GM21723 (cell line): ENCODE data around the gene PLEKHJ1.
A peak's percentile ranks its signal among the peaks of the same experiment; 100 is the strongest.

Source experiments
- ATAC-seq: cut with Tn5 transposase; IDR thresholded peaks from one replicate; pipeline ENCODE4 v1.9.1; 2021; ENCODE audit warnings: mild to moderate bottlenecking, moderate library complexity; ENCODE audit not compliant: unreplicated experiment

PLEKHJ1 gene

GRCh38 chr19:2237051-2237868 is 1.1 kb upstream of the PLEKHJ1 start:
- ATAC-seq: no peak

GRCh38 chr19:2236064-2236313 is 140 bp downstream of the PLEKHJ1 start:
- ATAC-seq: no peak

- ATAC-seq: peak; percentile 16
Measured at GRCh38 chr19:2235381-2236063, 607 bp downstream of the PLEKHJ1 start.

- no peak for ATAC-seq
Measured at GRCh38 chr19:2234996-2235380, 1.1 kb downstream of the PLEKHJ1 start.

- ATAC-seq: no peak
Measured at GRCh38 chr19:2233601-2234280, 2.4 kb downstream of the PLEKHJ1 start.

GRCh38 chr19:2232286-2233151 is 3.6 kb downstream of the PLEKHJ1 start:
- no peak for ATAC-seq

- no peak for ATAC-seq
Measured at GRCh38 chr19:2231621-2232221, 4.4 kb downstream of the PLEKHJ1 start.

- no peak for ATAC-seq
Measured at GRCh38 chr19:2230807-2231533, 5.2 kb downstream of the PLEKHJ1 start.

GRCh38 chr19:2230033-2230531 is 6.0 kb downstream of the PLEKHJ1 start:
- no peak for ATAC-seq

GRCh38 chr19:2229103-2230032 is 6.8 kb downstream of the PLEKHJ1 start:
- ATAC-seq: no peak

GRCh38 chr19:2228157-2229030 is 7.7 kb downstream of the PLEKHJ1 start:
- ATAC-seq: no peak

GRCh38 chr19:2227415-2228156 is 8.5 kb downstream of the PLEKHJ1 start:
- ATAC-seq: no peak

- ATAC-seq: no peak
Measured at GRCh38 chr19:2226840-2227360, 9.2 kb downstream of the PLEKHJ1 start.

- no peak for ATAC-seq
Measured at GRCh38 chr19:2226051-2226839, 9.9 kb downstream of the PLEKHJ1 start.

- no peak for ATAC-seq
Measured at GRCh38 chr19:2225415-2226050, 10.6 kb downstream of the PLEKHJ1 start.
